ENCODE measurements around the gene TNFRSF6B.
"Not testable (repeated sequence)": the region's sequence is repeated elsewhere in the genome, so short reads cannot be mapped to it uniquely, and the experiment has no call there.

DNA sequence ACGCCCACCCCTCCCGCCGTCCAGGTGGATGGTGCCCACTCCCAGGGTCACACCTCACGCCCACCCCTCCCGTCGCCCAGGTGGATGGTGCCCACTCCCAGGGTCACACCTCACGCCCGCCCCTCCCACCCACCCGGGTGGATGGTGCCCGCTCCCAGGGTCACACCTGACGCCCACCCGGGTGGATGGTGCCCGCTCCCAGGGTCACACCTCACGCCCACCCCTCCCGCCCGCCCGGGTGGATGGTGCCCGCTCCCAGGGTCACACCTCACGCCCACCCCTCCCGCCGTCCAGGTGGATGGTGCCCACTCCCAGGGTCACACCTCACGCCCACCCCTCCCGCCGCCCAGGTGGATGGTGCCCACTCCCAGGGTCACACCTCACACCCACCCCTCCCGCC lies 46.0 kb upstream of the TNFRSF6B start:
- TF ChIP-seq, protein P1, sequence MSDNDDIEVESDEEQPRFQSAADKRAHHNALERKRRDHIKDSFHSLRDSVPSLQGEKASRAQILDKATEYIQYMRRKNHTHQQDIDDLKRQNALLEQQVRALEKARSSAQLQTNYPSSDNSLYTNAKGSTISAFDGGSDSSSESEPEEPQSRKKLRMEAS (IDR thresholded peaks at IDR 0.05; ENCODE audit: low read depth), result not testable (repeated sequence)
- TF ChIP-seq POLR2AphosphoS5 (IDR thresholded peaks at IDR 0.05; ENCODE audit: low read depth, low read length); EP300 (IDR thresholded peaks at IDR 0.05; ENCODE audit: borderline replicate concordance in 1 of 2, low read depth in 1 of 2, low read length in 1 of 2); TCF12 (IDR thresholded peaks at IDR 0.05); NFIC (IDR thresholded peaks at IDR 0.05; ENCODE audit: borderline replicate concordance); MXI1 (IDR thresholded peaks at IDR 0.05; ENCODE audit: low read depth, low read length); RFX5 (IDR thresholded peaks at IDR 0.05; ENCODE audit: low read length); ELF1 (IDR thresholded peaks at IDR 0.05); FOXJ3 (CRISPR knock-in tag; IDR thresholded peaks at IDR 0.05); JUND (IDR thresholded peaks at IDR 0.05): not testable (repeated sequence)
- TF ChIP-seq, protein P2, sequence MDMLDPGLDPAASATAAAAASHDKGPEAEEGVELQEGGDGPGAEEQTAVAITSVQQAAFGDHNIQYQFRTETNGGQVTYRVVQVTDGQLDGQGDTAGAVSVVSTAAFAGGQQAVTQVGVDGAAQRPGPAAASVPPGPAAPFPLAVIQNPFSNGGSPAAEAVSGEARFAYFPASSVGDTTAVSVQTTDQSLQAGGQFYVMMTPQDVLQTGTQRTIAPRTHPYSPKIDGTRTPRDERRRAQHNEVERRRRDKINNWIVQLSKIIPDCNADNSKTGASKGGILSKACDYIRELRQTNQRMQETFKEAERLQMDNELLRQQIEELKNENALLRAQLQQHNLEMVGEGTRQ (IDR thresholded peaks at IDR 0.05; ENCODE audit: borderline replicate concordance, low read depth, low read length), result not testable (repeated sequence)
- TF ChIP-seq, protein P3, sequence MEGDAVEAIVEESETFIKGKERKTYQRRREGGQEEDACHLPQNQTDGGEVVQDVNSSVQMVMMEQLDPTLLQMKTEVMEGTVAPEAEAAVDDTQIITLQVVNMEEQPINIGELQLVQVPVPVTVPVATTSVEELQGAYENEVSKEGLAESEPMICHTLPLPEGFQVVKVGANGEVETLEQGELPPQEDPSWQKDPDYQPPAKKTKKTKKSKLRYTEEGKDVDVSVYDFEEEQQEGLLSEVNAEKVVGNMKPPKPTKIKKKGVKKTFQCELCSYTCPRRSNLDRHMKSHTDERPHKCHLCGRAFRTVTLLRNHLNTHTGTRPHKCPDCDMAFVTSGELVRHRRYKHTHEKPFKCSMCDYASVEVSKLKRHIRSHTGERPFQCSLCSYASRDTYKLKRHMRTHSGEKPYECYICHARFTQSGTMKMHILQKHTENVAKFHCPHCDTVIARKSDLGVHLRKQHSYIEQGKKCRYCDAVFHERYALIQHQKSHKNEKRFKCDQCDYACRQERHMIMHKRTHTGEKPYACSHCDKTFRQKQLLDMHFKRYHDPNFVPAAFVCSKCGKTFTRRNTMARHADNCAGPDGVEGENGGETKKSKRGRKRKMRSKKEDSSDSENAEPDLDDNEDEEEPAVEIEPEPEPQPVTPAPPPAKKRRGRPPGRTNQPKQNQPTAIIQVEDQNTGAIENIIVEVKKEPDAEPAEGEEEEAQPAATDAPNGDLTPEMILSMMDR (IDR thresholded peaks at IDR 0.05), result not testable (repeated sequence)
- TF ChIP-seq, protein P4, sequence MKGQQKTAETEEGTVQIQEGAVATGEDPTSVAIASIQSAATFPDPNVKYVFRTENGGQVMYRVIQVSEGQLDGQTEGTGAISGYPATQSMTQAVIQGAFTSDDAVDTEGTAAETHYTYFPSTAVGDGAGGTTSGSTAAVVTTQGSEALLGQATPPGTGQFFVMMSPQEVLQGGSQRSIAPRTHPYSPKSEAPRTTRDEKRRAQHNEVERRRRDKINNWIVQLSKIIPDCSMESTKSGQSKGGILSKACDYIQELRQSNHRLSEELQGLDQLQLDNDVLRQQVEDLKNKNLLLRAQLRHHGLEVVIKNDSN (IDR thresholded peaks at IDR 0.05; ENCODE audit: borderline replicate concordance, low read depth), result not testable (repeated sequence)

Data from SK-N-SH (cell line).